OCI-LY1 (cell line): ENCODE results near the gene POLR2C.
A peak's percentile ranks its signal among the peaks of the same experiment; 100 is the strongest.

ENCODE experiments used
- H2AFZ ChIP-seq: fragments of 200-600 bp; sonication (generic), shearing (Covaris generic); 2 replicates; pipeline ENCODE4 v1.6.0; 2014; ENCODE audit warnings: antibody characterized with exemption, mild to moderate bottlenecking, low read length
- H3F3A ChIP-seq: fragments of 200-600 bp; sonication (generic), shearing (Covaris generic); 2 replicates; pipeline ENCODE4 v1.6.0; 2014; ENCODE audit warnings: mild to moderate bottlenecking, antibody characterized with exemption, low read length, moderate library complexity; ENCODE audit not compliant: insufficient read depth
- H3K27ac ChIP-seq: fragments of 200-600 bp; sonication (generic); 2 replicates; pipeline ENCODE4 v1.5.1; 2014; ENCODE audit warnings: low read length, mixed run types, mild to moderate bottlenecking, low read depth; ENCODE audit not compliant: poor library complexity, severe bottlenecking
- H3K27me3 ChIP-seq: fragments of 200-600 bp; sonication (generic); 2 replicates; pipeline ENCODE4 v1.6.0; 2014; ENCODE audit warnings: antibody characterized with exemption, mild to moderate bottlenecking, low read length, moderate library complexity; ENCODE audit not compliant: insufficient read depth
- H3K36me3 ChIP-seq: fragments of 200-600 bp; sonication (generic); 2 replicates; pipeline ENCODE4 v1.6.1; 2014; ENCODE audit warnings: mild to moderate bottlenecking, antibody characterized with exemption, low read length, moderate library complexity, mixed read lengths; ENCODE audit not compliant: insufficient read depth
- H3K4me1 ChIP-seq: fragments of 200-600 bp; sonication (generic); 2 replicates; pipeline ENCODE4 v1.5.1; 2014; ENCODE audit warnings: mild to moderate bottlenecking, low read length, moderate library complexity; ENCODE audit not compliant: insufficient read depth, severe bottlenecking
- H3K4me2 ChIP-seq: fragments of 200-600 bp; sonication (generic), shearing (Covaris generic); 2 replicates; pipeline ENCODE4 v1.6.1; 2014; ENCODE audit warnings: low read length
- H3K4me3 ChIP-seq: fragments of 200-600 bp; sonication (generic); 2 replicates; pipeline ENCODE4 v1.5.1; 2014; ENCODE audit warnings: low read length, low read depth, mild to moderate bottlenecking, mixed read lengths; ENCODE audit not compliant: poor library complexity, severe bottlenecking
- H3K79me2 ChIP-seq: fragments of 200-600 bp; shearing (Covaris generic); 2 replicates; pipeline ENCODE4 v1.6.1; 2016; ENCODE audit warnings: mixed run types, low read length, mixed read lengths; ENCODE audit not compliant: insufficient read depth
- H3K9ac ChIP-seq: fragments of 200-600 bp; sonication (generic), shearing (Covaris generic); 2 replicates; pipeline ENCODE4 v1.6.1; 2014; ENCODE audit warnings: mild to moderate bottlenecking, low read length, mixed read lengths
- H3K9me2 ChIP-seq: fragments of 200-600 bp; sonication (generic), shearing (Covaris generic); 2 replicates; pipeline ENCODE4 v1.6.1; 2014; ENCODE audit warnings: low read depth, mild to moderate bottlenecking, low read length, mixed read lengths
- H3K9me3 ChIP-seq: fragments of 200-600 bp; shearing (Covaris generic); 2 replicates; pipeline ENCODE4 v1.6.1; 2014; ENCODE audit warnings: low read length, mixed read lengths
- H4K20me1 ChIP-seq: fragments of 200-600 bp; sonication (generic), shearing (Covaris generic); 2 replicates; pipeline ENCODE4 v1.6.0; 2016; ENCODE audit warnings: mild to moderate bottlenecking, low read length; ENCODE audit not compliant: insufficient read depth
- CTCF ChIP-seq: fragments of 200-600 bp; sonication (generic), shearing (Covaris generic); IDR thresholded peaks from 2 replicates; pipeline ENCODE4 v1.5.1; 2017; ENCODE audit warnings: mild to moderate bottlenecking, antibody characterized with exemption, low read length, moderate library complexity, mixed read lengths
- EZH2 ChIP-seq: fragments of 200-600 bp; sonication (generic), shearing (Covaris generic); IDR thresholded peaks from 2 replicates; pipeline ENCODE4 v1.8.0; 2017; ENCODE audit warnings: borderline replicate concordance, mixed run types, mild to moderate bottlenecking, antibody characterized with exemption, low read length, moderate library complexity, mixed read lengths

The POLR2C gene

DNA sequence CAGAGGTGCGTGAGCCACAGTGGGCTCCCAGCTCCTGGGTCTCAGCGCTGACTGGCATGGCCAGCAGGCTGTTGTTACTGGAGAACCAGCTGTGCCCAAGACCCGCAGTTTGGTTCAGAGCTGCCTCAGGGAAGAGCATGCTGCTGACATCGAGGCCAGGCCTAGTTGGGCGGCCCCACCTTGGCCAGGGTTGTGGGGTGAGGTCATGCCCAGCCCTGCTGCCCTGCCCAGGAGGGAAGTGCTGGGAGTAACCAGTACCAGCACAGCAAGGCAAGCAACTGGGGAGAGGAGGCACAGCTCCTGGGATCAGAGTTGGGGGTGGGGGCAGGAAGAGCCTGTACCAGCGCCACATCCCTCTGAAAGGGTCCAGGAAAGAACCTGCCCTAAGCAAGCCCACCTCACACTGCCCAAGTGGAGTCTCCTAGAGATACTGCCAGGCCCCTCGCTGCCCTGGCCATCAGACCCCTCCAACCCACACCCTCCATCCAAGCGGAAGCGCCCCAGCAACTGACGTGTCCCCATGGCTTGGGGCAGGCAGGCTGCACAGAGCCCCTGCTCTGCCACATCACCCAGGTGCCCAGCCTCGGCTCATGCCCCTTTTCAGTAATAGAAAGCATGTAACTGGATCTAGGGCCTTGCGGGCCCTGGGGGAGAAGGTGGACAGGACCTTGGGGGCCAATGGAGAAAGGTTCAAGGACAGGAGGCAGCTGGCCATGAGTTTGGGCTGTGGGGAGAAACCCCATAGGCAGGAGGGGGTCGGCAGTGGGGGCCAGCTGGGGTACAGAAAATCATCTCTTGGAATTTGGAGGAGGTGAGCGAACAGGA is 22.8 kb downstream of the POLR2C start:
- Histone ChIP-seq H2AFZ (no peak overlapping the region), H3K79me2 (no peaks in the 10 kb centered on the region), H3K9me2 (no peaks in the 10 kb centered on the region), H3K9me3 (no peaks in the 10 kb centered on the region), H3K27me3 (peaks cover 6% of the 10 kb centered on the region), H3K4me2 (peak overlapping the region; percentile 68; the same call in 1 of the 2 replicates), H3K27ac (no peak overlapping the region), H3K4me1 (peaks cover 5% of the 10 kb centered on the region), H3K36me3 (no peaks in the 10 kb centered on the region), H3K9ac (no peak overlapping the region), H3F3A (no peaks in the 10 kb centered on the region), H4K20me1 (no peaks in the 10 kb centered on the region), H3K4me3 (peak overlapping the region; percentile 51)
- no peak for TF ChIP-seq CTCF

- Histone ChIP-seq H2AFZ (no peak within 1 kb of the TSS), H3K27ac (no peak within 1 kb of the TSS)
Observed at GRCh38 chr16:57485916-57486857, 23.7 kb downstream of the POLR2C start, which contains the start of gene DOK4. TSS of gene DOK4 (minus strand) at chr16:57486493. CDS start at chr16:57479507, 6,986 bp downstream.

More at GRCh38 chr16:57485916-57486857, 23.7 kb downstream of the POLR2C start, which contains the start of gene DOK4:
- Histone ChIP-seq H3K79me2 (no peaks in the 10 kb centered on the region), H3K4me3 (peak within 1 kb of the TSS; percentile 51), H3K9me2 (no peaks in the 10 kb centered on the region), H3K36me3 (no peaks in the 10 kb centered on the region), H3K4me2 (peak within 1 kb of the TSS; percentile 68), H3K9me3 (no peaks in the 10 kb centered on the region), H3F3A (no peaks in the 10 kb centered on the region), H3K27me3 (peaks cover 6% of the 10 kb centered on the region), H4K20me1 (no peaks in the 10 kb centered on the region), H3K9ac (no peak within 1 kb of the TSS; the same call in 1 of the 2 replicates), H3K4me1 (peaks cover 5% of the 10 kb centered on the region)
- no peak for TF ChIP-seq EZH2
- TF ChIP-seq CTCF: no peak
